ENCODE results near the gene FSHR. TPM values are rescaled to one million over a fixed set of nuclear protein-coding genes. Genes with fewer than 3 reads are reported as not detected.

The FSHR gene
- total RNA-seq, 4 donors from 2014 or later = not detected

GRCh38 chr2:49167131-49167530 is 12.8 kb upstream of the FSHR start:
- in situ Hi-C loops (cut with MboI; ENCODE audit: low sequenced_read_pairs in 4 of 4) = no loop called here
- TF ChIP-seq POLR2A (IDR thresholded peaks at IDR 0.05) = no peak
- no peak for TF ChIP-seq CTCF (IDR thresholded peaks at IDR 0.05 in 4 of 5, conservative IDR thresholded peaks at IDR 0.05 in 1 of 5)
- no peak for ATAC-seq

DNA sequence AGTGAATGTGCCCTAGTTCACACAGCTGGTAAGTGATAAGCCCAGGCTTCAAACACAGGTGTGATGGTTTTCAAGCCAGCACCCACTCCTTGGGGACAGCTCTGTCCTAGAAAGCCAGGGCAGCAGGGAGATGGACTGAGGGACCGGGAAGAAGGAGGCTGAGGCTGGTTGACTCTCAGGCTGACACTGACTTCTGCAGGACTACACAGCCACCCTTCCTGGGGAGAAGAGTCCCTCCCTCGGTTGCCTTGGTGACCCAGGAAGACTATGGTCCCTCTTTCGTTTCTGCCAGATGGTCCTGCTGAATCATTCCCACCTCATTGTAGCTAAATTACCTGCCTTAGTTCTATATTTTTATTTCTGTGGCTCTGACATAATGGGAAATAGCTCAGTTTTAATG is 11.3 kb upstream of the FSHR start:
- intact Hi-C loops (cut with DNase I; ENCODE audit: low total_unique reads) = no loop called here
- no peak for DNase-seq

More at GRCh38 chr2:49167131-49167530, 12.8 kb upstream of the FSHR start:
- Histone ChIP-seq H3K27me3 (no peaks in the 10 kb centered on the region), H3K9me3 (no peaks in the 10 kb centered on the region), H3K4me3 (no peak overlapping the region), H3K4me1 (no peaks in the 10 kb centered on the region), H3K36me3 (no peaks in the 10 kb centered on the region), H3K27ac (no peak overlapping the region)
- intact Hi-C loops (cut with DNase I; ENCODE audit: low total_unique reads) = no loop called here
- DNase-seq = no peak

DNA sequence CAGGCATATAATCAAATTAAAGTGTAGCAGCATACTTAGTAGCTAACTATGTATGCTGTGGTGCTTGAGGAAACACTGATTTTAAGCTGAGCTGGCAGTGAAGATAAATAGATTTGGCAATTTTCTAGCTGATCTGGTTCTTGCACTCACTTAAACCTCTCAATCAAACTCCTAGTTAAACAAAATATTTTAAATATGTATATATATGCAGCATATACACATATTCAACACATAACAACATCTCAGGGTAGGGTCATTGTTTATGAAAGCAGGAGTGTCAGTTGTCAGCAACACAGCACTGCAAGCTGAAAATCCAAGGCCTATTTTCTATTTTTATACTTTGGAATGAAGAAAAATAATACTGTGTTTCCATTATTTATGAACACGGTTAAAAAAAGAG is 10.4 kb upstream of the FSHR start:
- no peak for TF ChIP-seq CTCF (IDR thresholded peaks at IDR 0.05 in 4 of 5, conservative IDR thresholded peaks at IDR 0.05 in 1 of 5)
- no peak for TF ChIP-seq POLR2A (IDR thresholded peaks at IDR 0.05)
- Histone ChIP-seq H3K4me1 (no peaks in the 10 kb centered on the region), H3K4me3 (no peak overlapping the region), H3K36me3 (no peaks in the 10 kb centered on the region), H3K27ac (no peak overlapping the region), H3K27me3 (no peaks in the 10 kb centered on the region), H3K9me3 (no peaks in the 10 kb centered on the region)
- no peak for ATAC-seq
- no peak for DNase-seq
- intact Hi-C loops (cut with DNase I; ENCODE audit: low total_unique reads) = no loop called here
- in situ Hi-C loops (cut with MboI; ENCODE audit: low sequenced_read_pairs in 4 of 4) = no loop called here

More for the DNA sequence above, 11.3 kb upstream of the FSHR start:
- ATAC-seq = no peak
- H3K9me3 ChIP-seq = no peaks in the 10 kb centered on the region
- no peaks in the 10 kb centered on the region for H3K27me3 ChIP-seq
- in situ Hi-C loops (cut with MboI; ENCODE audit: low sequenced_read_pairs in 4 of 4) = no loop called here
- H3K4me1 ChIP-seq = no peaks in the 10 kb centered on the region
- TF ChIP-seq POLR2A (IDR thresholded peaks at IDR 0.05) (no peak), CTCF (IDR thresholded peaks at IDR 0.05 in 4 of 5, conservative IDR thresholded peaks at IDR 0.05 in 1 of 5) (no peak)
- no peak overlapping the region for H3K27ac ChIP-seq
- H3K4me3 ChIP-seq = no peak overlapping the region
- no peaks in the 10 kb centered on the region for H3K36me3 ChIP-seq

DNA sequence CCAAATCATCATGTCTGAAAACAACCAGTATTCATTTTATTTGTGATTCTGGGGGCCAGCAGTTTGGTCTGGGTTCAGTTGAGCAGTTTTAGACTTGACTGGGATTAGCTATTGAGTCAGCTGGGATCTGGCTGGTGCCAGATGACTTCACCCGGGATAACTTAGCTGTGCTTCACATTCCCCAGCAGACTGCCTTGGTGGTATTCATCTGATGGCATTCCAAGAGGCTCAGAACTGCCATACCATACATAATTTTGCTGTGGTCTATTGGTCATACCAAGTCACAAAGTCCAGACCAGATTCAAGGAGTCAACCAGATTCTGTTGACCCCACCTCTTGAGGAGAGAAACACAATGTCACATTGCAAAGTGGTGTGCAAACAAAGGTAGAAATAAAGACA is 7.8 kb upstream of the FSHR start:
- no peaks in the 10 kb centered on the region for H3K9me3 ChIP-seq
- H3K4me1 ChIP-seq = no peaks in the 10 kb centered on the region
- DNase-seq (no peak), ATAC-seq (no peak)
- H3K27me3 ChIP-seq = no peaks in the 10 kb centered on the region
- intact Hi-C loops (cut with DNase I; ENCODE audit: low total_unique reads) = no loop called here
- no peak overlapping the region for H3K27ac ChIP-seq
- no peak overlapping the region for H3K4me3 ChIP-seq
- in situ Hi-C loops (cut with MboI; ENCODE audit: low sequenced_read_pairs in 4 of 4) = no loop called here
- H3K36me3 ChIP-seq = no peaks in the 10 kb centered on the region
- TF ChIP-seq CTCF (IDR thresholded peaks at IDR 0.05 in 4 of 5, conservative IDR thresholded peaks at IDR 0.05 in 1 of 5) = no peak
- TF ChIP-seq POLR2A (IDR thresholded peaks at IDR 0.05) = no peak

DNA sequence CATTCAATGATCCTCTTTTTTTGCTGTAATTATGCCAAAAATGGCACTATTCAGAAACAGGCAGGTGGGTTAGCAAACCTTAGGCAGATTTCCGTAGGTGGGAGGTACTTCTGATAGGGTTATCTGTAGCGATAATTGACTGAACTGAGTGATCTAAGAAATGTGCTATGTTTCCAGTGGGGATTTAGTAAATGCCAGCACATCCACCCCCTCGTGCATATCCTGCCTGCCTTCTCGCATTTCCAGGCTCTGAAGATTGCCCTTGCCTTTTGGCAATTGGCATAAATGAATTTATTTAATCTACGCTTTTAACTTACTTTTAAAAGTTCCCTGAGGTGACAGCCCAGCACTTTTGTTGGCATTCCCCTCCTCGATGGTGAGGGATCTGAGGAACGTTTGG is 576 bp upstream of the FSHR start:
- no peak for ATAC-seq
- in situ Hi-C loops (cut with MboI; ENCODE audit: low sequenced_read_pairs in 4 of 4) (no loop called here), intact Hi-C loops (cut with DNase I; ENCODE audit: low total_unique reads) (no loop called here)
- no peak for DNase-seq
- Histone ChIP-seq H3K4me3 (no peak overlapping the region), H3K27me3 (no peaks in the 10 kb centered on the region), H3K9me3 (no peaks in the 10 kb centered on the region), H3K36me3 (no peaks in the 10 kb centered on the region), H3K4me1 (no peaks in the 10 kb centered on the region), H3K27ac (no peak overlapping the region)
- TF ChIP-seq CTCF (IDR thresholded peaks at IDR 0.05 in 4 of 5, conservative IDR thresholded peaks at IDR 0.05 in 1 of 5) = no peak
- no peak for TF ChIP-seq POLR2A (IDR thresholded peaks at IDR 0.05)

Measured in gastrocnemius medialis (tissue), 4 donors.